ENCODE data around the gene ERI3. TPM values are rescaled to one million over a fixed set of nuclear protein-coding genes. Genes with fewer than 3 reads are reported as not detected.

Gene ERI3
- total RNA-seq, 2 donors from 2014 or later, result 33.2 to 36.0 TPM

- Mint-ChIP-seq H3K27ac (no peak overlapping the region), H3K4me1 (ENCODE audit: low read depth in 2 of 2) (no peaks in the 10 kb centered on the region), H3K36me3 (no peaks in the 10 kb centered on the region), H3K4me3 (no peak overlapping the region), H3K9me3 (no peaks in the 10 kb centered on the region), H3K27me3 (no peaks in the 10 kb centered on the region)
- no peak for ATAC-seq
- no peak for DNase-seq (ENCODE audit: low spot score)
Observed at GRCh38 chr1:44229435-44230167, 125.5 kb downstream of the ERI3 start.

GRCh38 chr1:44228218-44228617, 126.8 kb downstream of the ERI3 start:
- H3K27ac Mint-ChIP-seq, result no peak overlapping the region
- ATAC-seq, result no peak
- no peaks in the 10 kb centered on the region for H3K36me3 Mint-ChIP-seq
- no peak overlapping the region for H3K4me3 Mint-ChIP-seq
- no peaks in the 10 kb centered on the region for H3K9me3 Mint-ChIP-seq
- no peak for DNase-seq (ENCODE audit: low spot score)
- peaks cover 0 to 8% of the 10 kb centered on the region in 2 donors for H3K4me1 Mint-ChIP-seq (ENCODE audit: low read depth in 2 of 2)
- no peaks in the 10 kb centered on the region for H3K27me3 Mint-ChIP-seq

GRCh38 chr1:44227211-44227610, 127.8 kb downstream of the ERI3 start:
- ATAC-seq, result peak in 1 of 2 donors; percentile 48

GRCh38 chr1:44225761-44226160, 129.3 kb downstream of the ERI3 start:
- H3K27me3 Mint-ChIP-seq, result no peaks in the 10 kb centered on the region
- H3K4me1 Mint-ChIP-seq (ENCODE audit: low read depth in 2 of 2), result peaks cover 0 to 14% of the 10 kb centered on the region in 2 donors
- no peaks in the 10 kb centered on the region for H3K9me3 Mint-ChIP-seq
- no peak for ATAC-seq
- no peak overlapping the region for H3K27ac Mint-ChIP-seq
- DNase-seq (ENCODE audit: low spot score), result no peak
- H3K4me3 Mint-ChIP-seq, result no peak overlapping the region
- no peaks in the 10 kb centered on the region for H3K36me3 Mint-ChIP-seq

More at GRCh38 chr1:44227211-44227610, 127.8 kb downstream of the ERI3 start:
- no peaks in the 10 kb centered on the region for H3K27me3 Mint-ChIP-seq
- H3K36me3 Mint-ChIP-seq, result no peaks in the 10 kb centered on the region
- H3K27ac Mint-ChIP-seq, result no peak overlapping the region
- peaks cover 0 to 14% of the 10 kb centered on the region in 2 donors for H3K4me1 Mint-ChIP-seq (ENCODE audit: low read depth in 2 of 2)
- H3K9me3 Mint-ChIP-seq, result no peaks in the 10 kb centered on the region
- DNase-seq (ENCODE audit: low spot score), result no peak
- no peak overlapping the region for H3K4me3 Mint-ChIP-seq

GRCh38 chr1:44223187-44223610, 131.9 kb downstream of the ERI3 start:
- DNase-seq (ENCODE audit: low spot score) (no peak), ATAC-seq (no peak)
- Mint-ChIP-seq H3K27ac (no peak overlapping the region), H3K4me1 (ENCODE audit: low read depth in 2 of 2) (peaks cover 0 to 24% of the 10 kb centered on the region in 2 donors), H3K27me3 (no peaks in the 10 kb centered on the region), H3K4me3 (no peak overlapping the region), H3K36me3 (no peaks in the 10 kb centered on the region), H3K9me3 (no peaks in the 10 kb centered on the region)

- Mint-ChIP-seq H3K27ac (no peak overlapping the region), H3K27me3 (no peaks in the 10 kb centered on the region), H3K36me3 (no peaks in the 10 kb centered on the region), H3K4me3 (no peak overlapping the region), H3K9me3 (no peaks in the 10 kb centered on the region), H3K4me1 (ENCODE audit: low read depth in 2 of 2) (peaks cover under 1 to 26% of the 10 kb centered on the region in 2 donors)
- DNase-seq (ENCODE audit: low spot score) (no peak), ATAC-seq (no peak)
Observed at GRCh38 chr1:44222397-44223186, 132.5 kb downstream of the ERI3 start.

GRCh38 chr1:44221769-44222168, 133.3 kb downstream of the ERI3 start:
- no peaks in the 10 kb centered on the region for H3K9me3 Mint-ChIP-seq
- H3K27ac Mint-ChIP-seq, result no peak overlapping the region
- no peaks in the 10 kb centered on the region for H3K27me3 Mint-ChIP-seq
- peaks cover 5% of the 10 kb centered on the region for H3K36me3 Mint-ChIP-seq
- H3K4me3 Mint-ChIP-seq, result no peak overlapping the region
- H3K4me1 Mint-ChIP-seq (ENCODE audit: low read depth in 2 of 2), result peaks cover 9 to 33% of the 10 kb centered on the region in 2 donors
- DNase-seq (ENCODE audit: low spot score) (no peak), ATAC-seq (no peak)

- Mint-ChIP-seq H3K4me1 (ENCODE audit: low read depth in 2 of 2) (peaks cover 15 to 38% of the 10 kb centered on the region in 2 donors), H3K4me3 (no peak overlapping the region), H3K36me3 (peaks cover 5% of the 10 kb centered on the region), H3K27ac (no peak overlapping the region), H3K9me3 (no peaks in the 10 kb centered on the region), H3K27me3 (no peaks in the 10 kb centered on the region)
- ATAC-seq (no peak), DNase-seq (ENCODE audit: low spot score) (no peak)
Observed at GRCh38 chr1:44220755-44221154, 134.3 kb downstream of the ERI3 start.

- H3K4me1 Mint-ChIP-seq (ENCODE audit: low read depth in 2 of 2), result peaks cover 19 to 40% of the 10 kb centered on the region in 2 donors
- H3K27me3 Mint-ChIP-seq, result no peaks in the 10 kb centered on the region
- no peak for DNase-seq (ENCODE audit: low spot score)
- H3K4me3 Mint-ChIP-seq, result no peak overlapping the region
- ATAC-seq, result no peak
- H3K27ac Mint-ChIP-seq, result no peak overlapping the region
- H3K9me3 Mint-ChIP-seq, result no peaks in the 10 kb centered on the region
- peaks cover 9% of the 10 kb centered on the region for H3K36me3 Mint-ChIP-seq
Observed at GRCh38 chr1:44220001-44220751, 134.9 kb downstream of the ERI3 start.

GRCh38 chr1:44219301-44219626, 135.8 kb downstream of the ERI3 start:
- no peak for DNase-seq (ENCODE audit: low spot score)
- H3K4me1 Mint-ChIP-seq (ENCODE audit: low read depth in 2 of 2), result peaks cover 28 to 47% of the 10 kb centered on the region in 2 donors
- no peaks in the 10 kb centered on the region for H3K9me3 Mint-ChIP-seq
- H3K27me3 Mint-ChIP-seq, result no peaks in the 10 kb centered on the region
- no peak for ATAC-seq
- no peak overlapping the region for H3K4me3 Mint-ChIP-seq
- no peak overlapping the region for H3K27ac Mint-ChIP-seq
- H3K36me3 Mint-ChIP-seq, result peaks cover 11% of the 10 kb centered on the region

GRCh38 chr1:44218503-44219300, 136.4 kb downstream of the ERI3 start:
- Mint-ChIP-seq H3K36me3 (peaks cover 11% of the 10 kb centered on the region), H3K27ac (no peak overlapping the region), H3K4me3 (no peak overlapping the region), H3K4me1 (ENCODE audit: low read depth in 2 of 2) (peaks cover 33 to 47% of the 10 kb centered on the region in 2 donors), H3K27me3 (no peaks in the 10 kb centered on the region), H3K9me3 (no peaks in the 10 kb centered on the region)
- DNase-seq (ENCODE audit: low spot score) (no peak), ATAC-seq (no peak)

GRCh38 chr1:44217809-44218410, 137.1 kb downstream of the ERI3 start:
- Mint-ChIP-seq H3K27ac (no peak overlapping the region), H3K27me3 (no peaks in the 10 kb centered on the region)

More at GRCh38 chr1:44217809-44218410, 137.1 kb downstream of the ERI3 start:
- ATAC-seq, result peak; percentile 45 to 58
- Mint-ChIP-seq H3K4me3 (no peak overlapping the region), H3K4me1 (ENCODE audit: low read depth in 2 of 2) (peaks cover 41 to 46% of the 10 kb centered on the region in 2 donors), H3K36me3 (peaks cover 11% of the 10 kb centered on the region), H3K9me3 (no peaks in the 10 kb centered on the region)
- DNase-seq (ENCODE audit: low spot score), result no peak
